Colonic mucosa (tissue), 4 donors: Measurements from ENCODE around the gene RETSAT. TPM values are rescaled to one million over a fixed set of nuclear protein-coding genes. Genes with fewer than 3 reads are reported as not detected.
A peak's percentile ranks its signal among the peaks of the same experiment; 100 is the strongest.
"Not testable (repeated sequence)": the region's sequence is repeated elsewhere in the genome, so short reads cannot be mapped to it uniquely, and the experiment has no call there.

Experiments used
- DNase-seq: peaks from one replicate; pipeline ENCODE4 v3.0.0-alpha.2; 2020
- H3K27ac ChIP-seq: fragments of 200-600 bp; one replicate; pipeline ENCODE4 v1.8.0; 2021
- H3K27me3 ChIP-seq: fragments of 200-600 bp; one replicate; pipeline ENCODE4 v1.8.0; 2021
- H3K36me3 ChIP-seq: fragments of 200-600 bp; one replicate; pipeline ENCODE4 v1.8.0; 2021
- H3K4me1 ChIP-seq: fragments of 200-600 bp; one replicate; pipeline ENCODE4 v1.8.0; 2021; ENCODE audit warnings: mild to moderate bottlenecking
- H3K4me3 ChIP-seq: fragments of 200-600 bp; one replicate; pipeline ENCODE4 v1.8.0; 2021
- H3K9ac ChIP-seq, 2 donors: one replicate each; pipeline ENCODE4 v1.7.0; 2013; ENCODE audit warnings: control low read depth in 2 of 2, low read depth in 2 of 2, low read length in 2 of 2
- H3K9me3 ChIP-seq: fragments of 200-600 bp; one replicate; pipeline ENCODE4 v1.8.0; 2021
- intact Hi-C: fragments of 100-400 bp; cut with DNase I; formaldehyde crosslinking; loops from one replicate; pipeline ENCODE4 v1.14.1; 2022
- total RNA-seq, 2 donors: library from RNA; stranded (reverse); fragmentation: NEBNext Ultra II Directional in 1 of 2; extraction: Animal tissue kit (Norgen Biotek cat#: 25700) in 1 of 2; gene quantifications; one replicate each; pipeline ENCODE4 v1.2.1, GENCODE V29; 2021
- TF ChIP-seq, protein P1 (sequence below): fragments of 200-600 bp; IDR thresholded peaks from one replicate; pipeline ENCODE4 v1.8.0; 2022; ENCODE audit warnings: antibody characterized with exemption, mild to moderate bottlenecking
- donor health status: healthy.
- donor health status: DM: no; HTN: no; CAD: no.
- donor health status: DM: no; HTN: no; CAD: no.

RETSAT gene
- total RNA-seq, 2 donors from 2014 or later, result 145 to 190 TPM

DNA sequence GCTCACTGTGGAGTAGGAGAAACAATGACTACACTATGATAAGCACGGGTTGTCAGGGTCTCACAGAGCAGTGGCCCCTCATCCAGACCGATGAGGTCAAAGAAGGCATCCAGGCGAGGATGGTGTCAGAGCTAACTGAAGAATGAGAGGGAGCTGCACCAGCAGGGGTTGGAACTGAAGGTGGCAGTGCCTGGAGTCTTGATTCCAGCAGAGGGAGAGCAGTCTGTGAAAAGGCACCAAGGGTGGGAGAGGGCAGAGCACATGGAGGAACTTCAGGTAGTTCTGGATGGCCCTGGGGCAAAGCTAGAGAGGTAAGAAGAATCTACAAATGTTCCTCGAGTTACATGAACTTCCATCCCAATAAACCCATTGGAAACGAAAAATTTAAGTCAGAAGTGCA, 12.9 kb upstream of the RETSAT start:
- Histone ChIP-seq H3K36me3 (no peaks in the 10 kb centered on the region), H3K9ac (no peak overlapping the region), H3K27ac (no peak overlapping the region), H3K27me3 (no peaks in the 10 kb centered on the region), H3K9me3 (no peaks in the 10 kb centered on the region), H3K4me3 (no peak overlapping the region), H3K4me1 (no peaks in the 10 kb centered on the region)
- DNase-seq, result no peak
- intact Hi-C loops, result no loop called here
- TF ChIP-seq, protein P1, sequence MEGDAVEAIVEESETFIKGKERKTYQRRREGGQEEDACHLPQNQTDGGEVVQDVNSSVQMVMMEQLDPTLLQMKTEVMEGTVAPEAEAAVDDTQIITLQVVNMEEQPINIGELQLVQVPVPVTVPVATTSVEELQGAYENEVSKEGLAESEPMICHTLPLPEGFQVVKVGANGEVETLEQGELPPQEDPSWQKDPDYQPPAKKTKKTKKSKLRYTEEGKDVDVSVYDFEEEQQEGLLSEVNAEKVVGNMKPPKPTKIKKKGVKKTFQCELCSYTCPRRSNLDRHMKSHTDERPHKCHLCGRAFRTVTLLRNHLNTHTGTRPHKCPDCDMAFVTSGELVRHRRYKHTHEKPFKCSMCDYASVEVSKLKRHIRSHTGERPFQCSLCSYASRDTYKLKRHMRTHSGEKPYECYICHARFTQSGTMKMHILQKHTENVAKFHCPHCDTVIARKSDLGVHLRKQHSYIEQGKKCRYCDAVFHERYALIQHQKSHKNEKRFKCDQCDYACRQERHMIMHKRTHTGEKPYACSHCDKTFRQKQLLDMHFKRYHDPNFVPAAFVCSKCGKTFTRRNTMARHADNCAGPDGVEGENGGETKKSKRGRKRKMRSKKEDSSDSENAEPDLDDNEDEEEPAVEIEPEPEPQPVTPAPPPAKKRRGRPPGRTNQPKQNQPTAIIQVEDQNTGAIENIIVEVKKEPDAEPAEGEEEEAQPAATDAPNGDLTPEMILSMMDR, result no peak

DNA sequence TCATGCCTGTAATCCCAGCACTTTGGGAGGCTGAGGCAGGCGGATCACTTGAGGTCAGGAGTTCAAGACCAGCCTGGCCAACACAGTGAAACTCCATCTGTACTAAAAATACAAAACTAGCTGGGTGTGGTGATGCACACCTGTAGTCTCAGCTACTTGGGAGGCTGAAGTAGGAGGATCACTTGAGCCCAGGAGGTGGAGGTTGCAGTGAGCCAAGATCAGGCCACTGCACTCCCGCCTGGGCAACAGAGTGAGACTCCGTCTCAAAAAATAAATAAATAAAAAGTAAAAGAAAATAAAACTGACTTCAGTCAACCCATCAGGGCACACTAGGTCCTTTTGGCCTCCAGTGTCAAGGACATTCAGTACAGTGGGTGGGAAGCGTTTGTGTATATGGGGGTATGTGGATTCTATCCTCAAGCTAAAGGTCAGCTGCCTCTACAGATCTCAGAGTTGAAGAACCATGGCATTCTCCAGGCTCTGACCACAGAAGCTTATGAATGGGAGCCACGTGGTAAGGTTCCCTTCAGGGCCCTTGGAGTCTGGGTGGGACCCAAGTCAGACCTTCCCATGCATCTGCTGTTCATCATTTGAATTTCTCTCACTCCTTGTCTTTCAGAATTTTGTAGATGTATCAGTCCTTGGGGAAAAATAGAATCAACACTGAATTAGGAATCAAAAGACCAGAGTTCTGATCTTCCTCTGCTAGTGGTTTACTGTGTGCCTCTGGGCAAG, 8.5 kb upstream of the RETSAT start:
- H3K9ac ChIP-seq, H3K4me3 ChIP-seq, H3K4me1 ChIP-seq, H3K27ac ChIP-seq, intact Hi-C loops, DNase-seq, H3K9me3 ChIP-seq, H3K27me3 ChIP-seq, H3K36me3 ChIP-seq: not testable (repeated sequence)

DNA sequence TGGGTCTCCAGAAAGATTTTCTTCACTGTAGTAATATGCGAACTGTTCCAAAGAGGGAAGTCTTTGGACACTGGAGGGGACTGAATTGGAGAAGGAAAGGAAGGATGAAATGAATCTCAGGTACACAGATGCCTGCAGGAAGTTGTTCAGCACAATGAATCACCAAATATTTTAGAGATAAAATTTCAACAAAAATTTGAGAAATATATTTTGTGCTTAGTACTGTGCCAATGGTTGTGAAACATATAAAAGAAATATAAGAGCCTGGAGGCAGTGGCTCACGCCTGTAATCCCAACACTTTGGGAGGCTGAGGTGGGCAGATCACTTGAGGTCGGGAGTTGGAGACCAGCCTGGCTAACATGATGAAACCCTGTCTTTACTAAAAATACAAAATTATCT, 3.4 kb upstream of the RETSAT start:
- intact Hi-C loops, result no loop called here
- Histone ChIP-seq H3K36me3 (no peaks in the 10 kb centered on the region), H3K9ac (no peak overlapping the region), H3K27me3 (no peaks in the 10 kb centered on the region), H3K27ac (no peak overlapping the region), H3K4me3 (no peak overlapping the region), H3K9me3 (no peaks in the 10 kb centered on the region), H3K4me1 (peaks cover 4% of the 10 kb centered on the region)
- TF ChIP-seq, protein P1, result no peak
- DNase-seq, result no peak

DNA sequence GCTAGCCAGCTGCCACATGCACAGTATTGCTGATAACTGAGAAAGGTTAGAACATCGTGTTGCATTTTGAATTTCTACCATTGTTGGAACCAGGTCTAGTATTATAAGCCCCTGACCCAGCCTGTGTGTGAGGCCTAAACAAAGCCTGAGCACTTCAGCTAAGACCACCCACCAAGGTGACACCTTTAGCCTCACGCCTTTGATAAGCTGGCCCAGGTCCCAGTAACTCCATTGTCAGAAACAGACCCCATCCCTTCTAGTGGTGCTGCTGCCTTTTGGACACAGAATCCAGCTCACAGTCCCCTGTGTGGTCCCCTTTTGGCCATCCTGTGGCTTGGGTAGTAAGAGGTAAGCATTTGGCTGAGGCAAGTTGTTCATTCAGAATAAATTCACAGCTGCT, 1.9 kb upstream of the RETSAT start:
- Histone ChIP-seq H3K36me3 (no peaks in the 10 kb centered on the region), H3K9ac (no peak overlapping the region), H3K4me1 (peaks cover 4% of the 10 kb centered on the region), H3K27me3 (no peaks in the 10 kb centered on the region), H3K4me3 (no peak overlapping the region), H3K9me3 (no peaks in the 10 kb centered on the region), H3K27ac (no peak overlapping the region)
- TF ChIP-seq, protein P1, result no peak
- intact Hi-C loops, result no loop called here
- no peak for DNase-seq

DNA sequence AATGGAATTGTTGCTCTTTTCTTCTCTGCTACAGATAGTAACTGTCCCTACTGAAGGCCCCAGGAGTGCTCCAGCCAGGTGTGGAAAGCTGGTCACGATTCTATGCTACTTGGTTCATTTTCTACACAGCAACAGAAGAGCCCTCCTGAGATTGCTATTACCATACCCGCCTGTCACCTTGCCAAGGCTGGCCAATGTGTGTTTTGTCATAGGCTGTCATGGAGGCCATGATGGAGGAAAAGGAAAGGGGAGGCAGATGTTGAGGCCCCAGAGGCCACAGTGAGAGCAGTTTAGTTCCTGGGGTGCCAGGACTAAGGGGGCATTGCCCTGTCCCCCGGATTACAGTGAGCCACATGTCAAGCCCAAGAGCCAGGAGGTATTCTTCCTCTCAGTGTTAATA, 1.2 kb upstream of the RETSAT start:
- Histone ChIP-seq H3K4me3 (peak overlapping the region; percentile 94), H3K27ac (peak overlapping the region; percentile 94), H3K9ac (peak overlapping the region; percentile 89 to 99), H3K36me3 (no peaks in the 10 kb centered on the region), H3K4me1 (peaks cover 4% of the 10 kb centered on the region), H3K27me3 (no peaks in the 10 kb centered on the region), H3K9me3 (no peaks in the 10 kb centered on the region)
- TF ChIP-seq, protein P1, result no peak
- intact Hi-C loops, result no loop called here
- DNase-seq, result no peak

DNA sequence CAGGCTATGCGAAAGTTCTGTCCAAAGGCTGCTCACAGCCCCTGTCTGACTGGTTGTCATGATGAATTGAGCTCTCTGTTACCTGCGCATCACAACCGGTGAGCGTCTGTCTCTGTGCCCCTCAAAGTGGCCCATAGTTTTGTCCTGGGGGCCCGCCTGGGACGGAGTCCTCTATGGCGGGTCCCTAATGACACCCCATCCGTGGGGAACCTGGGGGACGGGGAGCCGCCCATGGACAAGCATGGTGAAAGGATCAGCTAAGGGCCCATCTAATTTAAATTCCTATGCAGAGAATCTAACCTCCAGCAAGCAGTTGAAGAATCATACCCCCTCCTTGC, 714 bp upstream of the RETSAT start:
- no peaks in the 10 kb centered on the region for H3K9me3 ChIP-seq
- peak overlapping the region; percentile 94 for H3K27ac ChIP-seq
- DNase-seq, result no peak
- no peaks in the 10 kb centered on the region for H3K36me3 ChIP-seq
- peaks cover 4% of the 10 kb centered on the region for H3K4me1 ChIP-seq
- peak overlapping the region; percentile 94 for H3K4me3 ChIP-seq
- H3K27me3 ChIP-seq, result no peaks in the 10 kb centered on the region
- intact Hi-C loops, result no loop called here
- TF ChIP-seq, protein P1, result no peak
- peak overlapping the region; percentile 89 to 99 for H3K9ac ChIP-seq
